ENCODE measurements around the gene HNRNPUL1.

HNRNPUL1 gene

DNA sequence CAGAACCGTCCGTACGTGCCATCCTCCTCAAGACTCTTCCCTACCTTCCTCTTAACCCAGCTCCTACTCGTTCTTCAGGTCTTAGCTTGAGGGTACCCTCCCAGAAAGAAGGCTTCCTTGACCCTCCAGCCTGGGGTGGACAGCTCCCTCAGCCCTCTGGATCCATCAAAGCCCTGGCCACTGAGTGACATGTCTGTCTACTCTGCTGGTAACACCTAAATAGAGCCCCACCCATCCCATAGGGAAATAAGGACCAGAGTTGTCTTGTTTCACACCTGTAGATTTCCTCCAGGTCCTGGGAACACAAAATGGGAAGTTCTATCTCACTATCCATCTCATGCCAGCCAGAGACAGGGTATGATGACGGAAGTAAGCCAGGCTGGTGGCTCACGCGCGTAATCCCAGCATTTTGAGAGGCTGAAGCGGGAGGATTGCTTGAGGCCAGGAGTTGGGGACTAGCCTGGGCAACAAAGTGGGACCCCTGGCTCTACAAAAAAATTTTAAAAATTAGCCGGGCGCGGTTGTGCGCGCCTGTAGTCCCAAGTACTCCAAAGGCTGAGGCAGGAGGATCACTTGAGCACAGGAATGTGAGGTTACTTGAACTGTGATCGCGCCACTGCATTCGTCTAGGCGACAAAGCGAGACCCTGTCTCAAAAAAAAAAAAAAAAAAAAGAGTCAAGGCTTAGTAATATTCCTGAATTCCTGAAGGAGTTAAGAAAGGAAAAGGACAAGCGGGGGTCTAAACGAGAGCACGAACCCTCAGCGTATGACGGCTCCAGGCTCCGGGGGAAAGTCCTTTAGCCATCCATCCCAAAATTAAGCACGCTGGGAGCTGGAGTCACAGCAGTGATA lies 45.2 kb downstream of the HNRNPUL1 start:
- peak overlapping the region; percentile 55 for H3K9ac ChIP-seq
- peak overlapping the region; percentile 92 for H3K4me3 ChIP-seq (ENCODE audit: low read depth, low read length)
- H3K27me3 ChIP-seq (ENCODE audit: control insufficient read depth, insufficient read depth, low read length) = no peaks in the 10 kb centered on the region
- H2AFZ ChIP-seq = peak overlapping the region; percentile 85
- peak overlapping the region; percentile 96 for H3K4me2 ChIP-seq (ENCODE audit: low read length)
- H3K9me3 ChIP-seq (ENCODE audit: control insufficient read depth, low read length) = no peaks in the 10 kb centered on the region
- H3K79me2 ChIP-seq = peaks cover 26% of the 10 kb centered on the region
- TF ChIP-seq, protein P1, sequence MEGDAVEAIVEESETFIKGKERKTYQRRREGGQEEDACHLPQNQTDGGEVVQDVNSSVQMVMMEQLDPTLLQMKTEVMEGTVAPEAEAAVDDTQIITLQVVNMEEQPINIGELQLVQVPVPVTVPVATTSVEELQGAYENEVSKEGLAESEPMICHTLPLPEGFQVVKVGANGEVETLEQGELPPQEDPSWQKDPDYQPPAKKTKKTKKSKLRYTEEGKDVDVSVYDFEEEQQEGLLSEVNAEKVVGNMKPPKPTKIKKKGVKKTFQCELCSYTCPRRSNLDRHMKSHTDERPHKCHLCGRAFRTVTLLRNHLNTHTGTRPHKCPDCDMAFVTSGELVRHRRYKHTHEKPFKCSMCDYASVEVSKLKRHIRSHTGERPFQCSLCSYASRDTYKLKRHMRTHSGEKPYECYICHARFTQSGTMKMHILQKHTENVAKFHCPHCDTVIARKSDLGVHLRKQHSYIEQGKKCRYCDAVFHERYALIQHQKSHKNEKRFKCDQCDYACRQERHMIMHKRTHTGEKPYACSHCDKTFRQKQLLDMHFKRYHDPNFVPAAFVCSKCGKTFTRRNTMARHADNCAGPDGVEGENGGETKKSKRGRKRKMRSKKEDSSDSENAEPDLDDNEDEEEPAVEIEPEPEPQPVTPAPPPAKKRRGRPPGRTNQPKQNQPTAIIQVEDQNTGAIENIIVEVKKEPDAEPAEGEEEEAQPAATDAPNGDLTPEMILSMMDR (IDR thresholded peaks at IDR 0.05) = no peak
- H3K4me1 ChIP-seq = peaks cover 8% of the 10 kb centered on the region
- H3K27ac ChIP-seq = peak overlapping the region; percentile 92
- no peaks in the 10 kb centered on the region for H3K36me3 ChIP-seq (ENCODE audit: control insufficient read depth, insufficient read depth, low read length)

GRCh38 chr19:41310033-41310831 lies 46.1 kb downstream of the HNRNPUL1 start, which contains the start of gene CCDC97:
Gene CCDC97 (plus strand): TSS chr19:41310172. CDS start chr19:41310311, 139 bp downstream.
- H3K4me3 ChIP-seq (ENCODE audit: low read depth, low read length) = peak within 1 kb of the TSS; percentile 92
- peak within 1 kb of the TSS; percentile 92 for H3K27ac ChIP-seq
- H3K9ac ChIP-seq = peak within 1 kb of the TSS; percentile 55
- H3K4me1 ChIP-seq = peaks cover 8% of the 10 kb centered on the region
- H2AFZ ChIP-seq = peak within 1 kb of the TSS; percentile 85
- no peaks in the 10 kb centered on the region for H3K36me3 ChIP-seq (ENCODE audit: control insufficient read depth, insufficient read depth, low read length)
- no peaks in the 10 kb centered on the region for H3K9me3 ChIP-seq (ENCODE audit: control insufficient read depth, low read length)
- H3K27me3 ChIP-seq (ENCODE audit: control insufficient read depth, insufficient read depth, low read length) = no peaks in the 10 kb centered on the region
- TF ChIP-seq, protein P1 (IDR thresholded peaks at IDR 0.05) = no peak
- H3K79me2 ChIP-seq = peaks cover 25% of the 10 kb centered on the region
- peak within 1 kb of the TSS; percentile 96 for H3K4me2 ChIP-seq (ENCODE audit: low read length)

GRCh38 chr19:41311072-41311471 lies 46.9 kb downstream of the HNRNPUL1 start:
- TF ChIP-seq, protein P1 (IDR thresholded peaks at IDR 0.05) = no peak
- H3K36me3 ChIP-seq (ENCODE audit: control insufficient read depth, insufficient read depth, low read length) = no peaks in the 10 kb centered on the region
- H2AFZ ChIP-seq = peak overlapping the region; percentile 85
- no peaks in the 10 kb centered on the region for H3K9me3 ChIP-seq (ENCODE audit: control insufficient read depth, low read length)
- peaks cover 8% of the 10 kb centered on the region for H3K4me1 ChIP-seq
- H3K9ac ChIP-seq = no peak overlapping the region
- H3K4me3 ChIP-seq (ENCODE audit: low read depth, low read length) = peak overlapping the region; percentile 92
- H3K79me2 ChIP-seq = peaks cover 25% of the 10 kb centered on the region
- H3K27me3 ChIP-seq (ENCODE audit: control insufficient read depth, insufficient read depth, low read length) = no peaks in the 10 kb centered on the region
- H3K27ac ChIP-seq = peak overlapping the region; percentile 92
- peak overlapping the region; percentile 96 for H3K4me2 ChIP-seq (ENCODE audit: low read length)

- no peaks in the 10 kb centered on the region for H3K36me3 ChIP-seq (ENCODE audit: control insufficient read depth, insufficient read depth, low read length)
- no peaks in the 10 kb centered on the region for H3K27me3 ChIP-seq (ENCODE audit: control insufficient read depth, insufficient read depth, low read length)
- peaks cover 8% of the 10 kb centered on the region for H3K4me1 ChIP-seq
- H3K4me3 ChIP-seq (ENCODE audit: low read depth, low read length) = no peak overlapping the region
- H3K79me2 ChIP-seq = peaks cover 25% of the 10 kb centered on the region
- TF ChIP-seq, protein P1 (IDR thresholded peaks at IDR 0.05) = no peak
- H3K4me2 ChIP-seq (ENCODE audit: low read length) = no peak overlapping the region
- H3K27ac ChIP-seq = no peak overlapping the region
- no peak overlapping the region for H2AFZ ChIP-seq
- H3K9me3 ChIP-seq (ENCODE audit: control insufficient read depth, low read length) = no peaks in the 10 kb centered on the region
- no peak overlapping the region for H3K9ac ChIP-seq
Observed at GRCh38 chr19:41311613-41312012, 47.4 kb downstream of the HNRNPUL1 start.
